Measurements from ENCODE around the gene AVEN. TPM values are rescaled to one million over a fixed set of nuclear protein-coding genes. Genes with fewer than 3 reads are reported as not detected.

The AVEN gene
- total and polyA plus RNA-seq, 2 of the 8 experiments (the other 6 are each of a cell fraction or from before 2014, with no cell fraction given) = 5.5 to 17.0 TPM

- TF ChIP-seq CTBP2 (IDR thresholded peaks at IDR 0.05; ENCODE audit: borderline replicate concordance, insufficient read depth, insufficient read length, low read length) = no peak
- no peak for TF ChIP-seq CBX8 (IDR thresholded peaks at IDR 0.05; ENCODE audit: borderline replicate concordance, low read depth, low read length)
- no peak for TF ChIP-seq SIN3A (conservative IDR thresholded peaks at IDR 0.05 in 1 of 2, IDR thresholded peaks at IDR 0.05 in 1 of 2; ENCODE audit: low read depth in 1 of 2, low read length in 2 of 2)
- TF ChIP-seq MAFK (IDR thresholded peaks at IDR 0.05; ENCODE audit: low read depth, low read length) = no peak
- TF ChIP-seq SRF (IDR thresholded peaks at IDR 0.05; ENCODE audit: low read depth, low read length) = no peak
These were observed 192.1 kb downstream of the AVEN start (continued) for GRCh38 chr15:33846862-33847261.

Data from H1 (cell line).